Measurements from ENCODE around the gene CD300C. TPM values are rescaled to one million over a fixed set of nuclear protein-coding genes. Genes with fewer than 3 reads are reported as not detected.
"Not testable (repeated sequence)": the region's sequence is repeated elsewhere in the genome, so short reads cannot be mapped to it uniquely, and the experiment has no call there.

CD300C gene
- total and polyA plus RNA-seq, 2 donors from 2014 or later: 0.34 to 4.2 TPM

- H3K27ac ChIP-seq (ENCODE audit: low read depth in 2 of 2, low read length in 2 of 2): no peak overlapping the region
- DNase-seq: no peak
- H3K9me3 ChIP-seq (ENCODE audit: control insufficient read depth in 2 of 3, insufficient read depth in 1 of 3, low read length in 3 of 3): peaks cover 0 to 3% (median 0%) of the 10 kb centered on the region in 3 donors
- no peaks in the 10 kb centered on the region for H3K27me3 ChIP-seq (ENCODE audit: control insufficient read depth, insufficient read depth, low read length)
- no peak for TF ChIP-seq CTCF (IDR thresholded peaks at IDR 0.05; ENCODE audit: borderline replicate concordance, extremely low read depth, insufficient read depth)
- H3K9ac ChIP-seq (ENCODE audit: low read length in 3 of 3): no peak overlapping the region
- peaks cover 0 to 4% (median 0%) of the 10 kb centered on the region in 3 donors for H3K4me1 ChIP-seq (ENCODE audit: control insufficient read depth in 2 of 3, insufficient read depth in 2 of 3, low read depth in 1 of 3, low read length in 3 of 3)
- no peak for FAIRE-seq
- intact Hi-C loops (cut with DNase I): no loop called here
- no peak overlapping the region for H3K4me3 ChIP-seq (ENCODE audit: low read length in 3 of 3)
- H3K36me3 ChIP-seq (ENCODE audit: control insufficient read depth in 2 of 3, insufficient read depth in 3 of 3, low read length in 3 of 3): no peaks in the 10 kb centered on the region
These were observed 19.2 kb upstream of the CD300C start for GRCh38 chr17:74565126-74565525.

GRCh38 chr17:74563358-74563757 is 17.4 kb upstream of the CD300C start:
- H3K27ac ChIP-seq (ENCODE audit: low read depth in 2 of 2, low read length in 2 of 2): no peak overlapping the region
- no peaks in the 10 kb centered on the region for H3K27me3 ChIP-seq (ENCODE audit: control insufficient read depth, insufficient read depth, low read length)
- H3K9ac ChIP-seq (ENCODE audit: low read length in 3 of 3): no peak overlapping the region
- H3K4me3 ChIP-seq (ENCODE audit: low read length in 3 of 3): no peak overlapping the region
- no peak for DNase-seq
- intact Hi-C loops (cut with DNase I): no loop called here
- FAIRE-seq: no peak
- no peaks in the 10 kb centered on the region for H3K9me3 ChIP-seq (ENCODE audit: control insufficient read depth in 2 of 3, insufficient read depth in 1 of 3, low read length in 3 of 3)
- no peaks in the 10 kb centered on the region for H3K36me3 ChIP-seq (ENCODE audit: control insufficient read depth in 2 of 3, insufficient read depth in 3 of 3, low read length in 3 of 3)
- H3K4me1 ChIP-seq (ENCODE audit: control insufficient read depth in 2 of 3, insufficient read depth in 2 of 3, low read depth in 1 of 3, low read length in 3 of 3): no peaks in the 10 kb centered on the region
- no peak for TF ChIP-seq CTCF (IDR thresholded peaks at IDR 0.05; ENCODE audit: borderline replicate concordance, extremely low read depth, insufficient read depth)

DNA sequence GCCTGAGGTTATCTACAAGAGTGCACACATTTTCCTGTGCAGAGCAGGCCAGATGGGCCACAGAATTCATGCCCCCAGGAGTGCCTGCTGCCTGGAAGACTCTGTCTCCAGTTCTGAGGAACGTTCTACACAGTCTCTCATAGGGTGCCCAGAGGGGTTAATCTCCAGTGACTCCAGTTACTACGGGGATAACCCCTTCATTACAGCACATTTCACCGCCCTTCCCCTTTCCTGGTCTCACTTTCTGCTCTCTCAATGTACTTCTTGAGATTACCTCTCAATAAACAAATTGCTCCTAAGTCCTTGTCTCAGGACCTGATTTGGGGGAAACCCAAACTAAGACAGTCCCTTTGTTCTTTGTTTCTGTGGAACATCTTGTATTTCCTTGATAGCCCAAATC is 15.7 kb upstream of the CD300C start:
- H3K36me3 ChIP-seq (ENCODE audit: control insufficient read depth in 2 of 3, insufficient read depth in 3 of 3, low read length in 3 of 3): no peaks in the 10 kb centered on the region
- no peaks in the 10 kb centered on the region for H3K4me1 ChIP-seq (ENCODE audit: control insufficient read depth in 2 of 3, insufficient read depth in 2 of 3, low read depth in 1 of 3, low read length in 3 of 3)
- H3K9ac ChIP-seq (ENCODE audit: low read length in 3 of 3): no peak overlapping the region
- H3K9me3 ChIP-seq (ENCODE audit: control insufficient read depth in 2 of 3, insufficient read depth in 1 of 3, low read length in 3 of 3): no peaks in the 10 kb centered on the region
- no peak overlapping the region for H3K4me3 ChIP-seq (ENCODE audit: low read length in 3 of 3)
- no peak for DNase-seq
- no peak overlapping the region for H3K27ac ChIP-seq (ENCODE audit: low read depth in 2 of 2, low read length in 2 of 2)
- H3K27me3 ChIP-seq (ENCODE audit: control insufficient read depth, insufficient read depth, low read length): no peaks in the 10 kb centered on the region
- TF ChIP-seq CTCF (IDR thresholded peaks at IDR 0.05; ENCODE audit: borderline replicate concordance, extremely low read depth, insufficient read depth): no peak
- no peak for FAIRE-seq
- intact Hi-C loops (cut with DNase I): no loop called here

DNA sequence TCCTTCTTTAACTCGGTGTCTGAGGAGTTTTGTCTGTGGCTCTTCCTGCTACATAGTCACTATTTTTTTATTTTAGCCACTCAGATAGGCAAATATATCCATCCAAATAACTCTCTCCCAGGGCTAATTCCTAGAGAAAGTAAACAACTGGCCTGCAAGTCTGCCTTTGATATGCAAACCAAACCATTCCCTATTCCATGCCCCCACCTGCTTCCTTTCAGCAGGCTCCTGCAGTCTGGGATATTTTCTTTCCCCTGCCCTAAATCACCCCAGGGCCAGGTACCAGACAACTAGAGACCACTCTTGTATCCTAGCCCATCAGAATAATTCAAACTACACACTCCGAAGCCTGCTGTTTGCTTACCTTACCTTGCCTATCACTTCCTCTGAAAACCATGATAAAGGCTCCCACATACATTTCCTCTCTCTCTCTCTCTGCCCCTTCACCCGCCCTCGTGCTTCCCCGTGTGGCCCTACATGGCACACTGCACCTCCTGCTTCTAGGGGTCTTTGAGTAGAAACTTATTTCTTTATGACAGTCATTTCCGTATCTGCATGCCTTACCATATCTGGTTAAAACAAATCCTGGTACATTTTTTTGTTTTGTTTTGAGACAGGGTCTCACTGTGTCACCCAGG is 13.1 kb upstream of the CD300C start:
- no peak for TF ChIP-seq CTCF (IDR thresholded peaks at IDR 0.05; ENCODE audit: borderline replicate concordance, extremely low read depth, insufficient read depth)
- Histone ChIP-seq H3K36me3 (ENCODE audit: control insufficient read depth in 2 of 3, insufficient read depth in 3 of 3, low read length in 3 of 3) (no peaks in the 10 kb centered on the region), H3K4me1 (ENCODE audit: control insufficient read depth in 2 of 3, insufficient read depth in 2 of 3, low read depth in 1 of 3, low read length in 3 of 3) (no peaks in the 10 kb centered on the region), H3K27me3 (ENCODE audit: control insufficient read depth, insufficient read depth, low read length) (no peaks in the 10 kb centered on the region), H3K4me3 (ENCODE audit: low read length in 3 of 3) (no peak overlapping the region), H3K9ac (ENCODE audit: low read length in 3 of 3) (no peak overlapping the region), H3K9me3 (ENCODE audit: control insufficient read depth in 2 of 3, insufficient read depth in 1 of 3, low read length in 3 of 3) (no peaks in the 10 kb centered on the region), H3K27ac (ENCODE audit: low read depth in 2 of 2, low read length in 2 of 2) (no peak overlapping the region)
- intact Hi-C loops (cut with DNase I): no loop called here
- FAIRE-seq (no peak), DNase-seq (no peak)

DNA sequence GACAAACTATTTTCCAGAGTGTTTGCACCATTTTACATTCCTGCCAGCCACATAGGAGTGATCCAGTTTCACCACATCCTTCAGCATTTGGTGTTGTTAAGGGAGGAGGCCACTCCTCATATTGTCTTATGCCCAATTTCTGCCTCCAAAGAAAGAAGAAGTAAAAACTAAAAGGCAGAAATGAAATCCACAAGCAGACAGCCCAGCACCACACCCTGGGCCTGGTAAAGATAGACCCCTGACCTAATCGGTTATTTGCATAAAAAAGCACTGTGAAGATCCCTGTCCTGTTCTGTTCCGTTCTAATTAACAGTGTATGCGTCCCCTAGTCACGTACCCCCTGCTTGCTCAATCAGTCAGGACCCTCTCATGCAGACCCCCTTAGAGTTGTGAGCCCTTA is 12.5 kb upstream of the CD300C start:
- H3K9ac ChIP-seq (ENCODE audit: low read length in 3 of 3); H3K4me1 ChIP-seq (ENCODE audit: control insufficient read depth in 2 of 3, insufficient read depth in 2 of 3, low read depth in 1 of 3, low read length in 3 of 3); intact Hi-C loops (cut with DNase I); DNase-seq; H3K4me3 ChIP-seq (ENCODE audit: low read length in 3 of 3); FAIRE-seq; H3K36me3 ChIP-seq (ENCODE audit: control insufficient read depth in 2 of 3, insufficient read depth in 3 of 3, low read length in 3 of 3); H3K27ac ChIP-seq (ENCODE audit: low read depth in 2 of 2, low read length in 2 of 2); H3K27me3 ChIP-seq (ENCODE audit: control insufficient read depth, insufficient read depth, low read length); H3K9me3 ChIP-seq (ENCODE audit: control insufficient read depth in 2 of 3, insufficient read depth in 1 of 3, low read length in 3 of 3): not testable (repeated sequence)
